Upper lobe of right lung (tissue), 1 donor: Measurements from ENCODE around the gene SNURF. TPM values are rescaled to one million over a fixed set of nuclear protein-coding genes. Genes with fewer than 3 reads are reported as not detected.
"Not testable (repeated sequence)": the region's sequence is repeated elsewhere in the genome, so short reads cannot be mapped to it uniquely, and the experiment has no call there.

Experiments used
- ATAC-seq: fragments of 200-7000 bp; cut with Tn5 transposase; one replicate; pipeline ENCODE4 v1.9.1; 2020; ENCODE audit warnings: mild to moderate bottlenecking, moderate library complexity
- DNase-seq: peaks from one replicate; pipeline ENCODE4 v3.0.0-alpha.2; 2020
- H3K27ac ChIP-seq: fragments of 200-600 bp; one replicate; pipeline ENCODE4 v1.8.0; 2022
- H3K27me3 ChIP-seq: fragments of 200-600 bp; one replicate; pipeline ENCODE4 v1.8.0; 2022; ENCODE audit warnings: mild to moderate bottlenecking
- H3K36me3 ChIP-seq: fragments of 200-600 bp; one replicate; pipeline ENCODE4 v1.8.0; 2022
- H3K4me1 ChIP-seq: fragments of 200-600 bp; one replicate; pipeline ENCODE4 v1.8.0; 2022
- H3K4me3 ChIP-seq: fragments of 200-600 bp; one replicate; pipeline ENCODE4 v1.8.0; 2022; ENCODE audit warnings: mild to moderate bottlenecking
- H3K9me3 ChIP-seq: fragments of 200-600 bp; one replicate; pipeline ENCODE4 v1.8.0; 2022
- intact Hi-C: fragments of 100-400 bp; cut with DNase I; formaldehyde crosslinking; loops from one replicate; pipeline ENCODE4 v1.11.0; 2022
- total RNA-seq: library from RNA; stranded (reverse); fragmentation: NEBNext Ultra II Directional; extraction: Animal tissue kit (Norgen Biotek cat#: 25700); gene quantifications from one replicate; pipeline ENCODE4 v1.2.1, GENCODE V29; 2021
- TF ChIP-seq, protein P1 (sequence below): fragments of 200-600 bp; IDR thresholded peaks from one replicate; pipeline ENCODE4 v1.8.0; 2022; ENCODE audit warnings: antibody characterized with exemption
- donor health status: DM: no; HTN: yes; CAD: no; lungs with severe emphysema.

SNURF gene
- total RNA-seq, 1 donor from 2014 or later = 11.5 TPM

DNA sequence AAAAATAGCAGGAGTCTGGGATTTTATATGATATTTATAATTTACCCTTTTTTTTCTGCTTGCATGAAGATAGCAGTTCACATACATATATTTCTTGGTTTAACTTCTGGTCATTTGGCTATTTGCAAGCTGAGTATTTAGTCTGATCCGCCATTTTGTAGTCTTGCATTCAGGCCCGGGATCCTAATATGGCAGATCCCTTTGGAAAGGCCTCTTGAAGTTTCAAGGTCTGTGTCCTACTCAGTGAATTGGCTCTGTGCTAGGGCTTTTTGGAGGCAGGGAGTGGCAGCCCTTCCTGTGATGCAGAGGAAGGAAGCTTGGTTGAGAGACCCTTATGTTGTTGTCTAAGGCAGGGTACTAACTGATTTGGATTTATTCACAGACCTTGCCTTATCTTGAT is 2.9 kb downstream of the SNURF start:
- no peak overlapping the region for H3K4me3 ChIP-seq
- no peaks in the 10 kb centered on the region for H3K27me3 ChIP-seq
- H3K4me1 ChIP-seq = no peaks in the 10 kb centered on the region
- H3K9me3 ChIP-seq = no peaks in the 10 kb centered on the region
- TF ChIP-seq, protein P1, sequence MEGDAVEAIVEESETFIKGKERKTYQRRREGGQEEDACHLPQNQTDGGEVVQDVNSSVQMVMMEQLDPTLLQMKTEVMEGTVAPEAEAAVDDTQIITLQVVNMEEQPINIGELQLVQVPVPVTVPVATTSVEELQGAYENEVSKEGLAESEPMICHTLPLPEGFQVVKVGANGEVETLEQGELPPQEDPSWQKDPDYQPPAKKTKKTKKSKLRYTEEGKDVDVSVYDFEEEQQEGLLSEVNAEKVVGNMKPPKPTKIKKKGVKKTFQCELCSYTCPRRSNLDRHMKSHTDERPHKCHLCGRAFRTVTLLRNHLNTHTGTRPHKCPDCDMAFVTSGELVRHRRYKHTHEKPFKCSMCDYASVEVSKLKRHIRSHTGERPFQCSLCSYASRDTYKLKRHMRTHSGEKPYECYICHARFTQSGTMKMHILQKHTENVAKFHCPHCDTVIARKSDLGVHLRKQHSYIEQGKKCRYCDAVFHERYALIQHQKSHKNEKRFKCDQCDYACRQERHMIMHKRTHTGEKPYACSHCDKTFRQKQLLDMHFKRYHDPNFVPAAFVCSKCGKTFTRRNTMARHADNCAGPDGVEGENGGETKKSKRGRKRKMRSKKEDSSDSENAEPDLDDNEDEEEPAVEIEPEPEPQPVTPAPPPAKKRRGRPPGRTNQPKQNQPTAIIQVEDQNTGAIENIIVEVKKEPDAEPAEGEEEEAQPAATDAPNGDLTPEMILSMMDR = no peak
- intact Hi-C loops = no loop called here
- ATAC-seq (no peak), DNase-seq (no peak)
- H3K27ac ChIP-seq = no peak overlapping the region
- H3K36me3 ChIP-seq = peaks cover 5% of the 10 kb centered on the region

DNA sequence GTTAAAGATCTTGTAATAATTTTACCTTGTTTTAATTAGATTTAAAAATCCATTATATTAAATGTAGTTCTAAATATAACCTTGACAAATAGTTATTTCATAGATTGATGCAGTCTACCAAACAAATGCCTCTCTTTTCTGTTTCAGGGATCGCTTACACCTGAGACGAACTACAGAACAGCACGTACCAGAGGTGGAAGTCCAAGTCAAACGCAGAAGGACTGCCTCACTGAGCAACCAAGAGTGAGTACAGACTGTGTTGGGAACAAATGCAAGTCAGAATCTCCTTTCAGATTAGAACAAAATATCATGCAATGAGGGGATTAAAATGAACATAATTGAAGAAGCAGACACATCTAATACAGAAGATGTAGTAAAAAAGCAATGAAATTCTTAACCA is 7.2 kb downstream of the SNURF start:
- ATAC-seq (no peak), DNase-seq (no peak)
- Histone ChIP-seq H3K4me3 (no peak overlapping the region), H3K27me3 (no peaks in the 10 kb centered on the region), H3K27ac (no peak overlapping the region), H3K4me1 (no peaks in the 10 kb centered on the region), H3K9me3 (peaks cover 4% of the 10 kb centered on the region), H3K36me3 (peaks cover 32% of the 10 kb centered on the region)
- TF ChIP-seq, protein P1 = no peak
- intact Hi-C loops = no loop called here

DNA sequence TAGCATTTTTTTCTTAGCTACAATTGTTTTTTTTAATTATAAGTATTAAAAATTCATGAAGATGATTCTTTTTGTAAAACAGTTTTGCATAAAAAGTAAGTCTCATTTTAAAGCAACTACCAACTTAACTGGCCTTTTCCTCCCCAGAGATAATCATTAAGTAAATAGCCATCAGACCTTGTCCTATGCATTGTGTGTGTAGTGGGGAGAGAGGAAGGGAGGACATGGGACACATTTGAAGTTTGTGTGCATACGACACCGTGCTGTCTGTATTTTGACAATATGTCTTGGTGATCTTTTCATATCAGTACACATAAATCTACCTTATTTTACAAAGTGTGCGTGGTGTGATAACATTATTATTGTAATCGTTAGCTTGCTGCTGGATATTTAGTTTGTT is 8.1 kb downstream of the SNURF start:
- DNase-seq (no peak), ATAC-seq (no peak)
- intact Hi-C loops = no loop called here
- Histone ChIP-seq H3K4me3 (no peak overlapping the region), H3K36me3 (peaks cover 41% of the 10 kb centered on the region), H3K4me1 (no peaks in the 10 kb centered on the region), H3K27ac (no peak overlapping the region), H3K27me3 (no peaks in the 10 kb centered on the region), H3K9me3 (peaks cover 4% of the 10 kb centered on the region)
- TF ChIP-seq, protein P1 = no peak

DNA sequence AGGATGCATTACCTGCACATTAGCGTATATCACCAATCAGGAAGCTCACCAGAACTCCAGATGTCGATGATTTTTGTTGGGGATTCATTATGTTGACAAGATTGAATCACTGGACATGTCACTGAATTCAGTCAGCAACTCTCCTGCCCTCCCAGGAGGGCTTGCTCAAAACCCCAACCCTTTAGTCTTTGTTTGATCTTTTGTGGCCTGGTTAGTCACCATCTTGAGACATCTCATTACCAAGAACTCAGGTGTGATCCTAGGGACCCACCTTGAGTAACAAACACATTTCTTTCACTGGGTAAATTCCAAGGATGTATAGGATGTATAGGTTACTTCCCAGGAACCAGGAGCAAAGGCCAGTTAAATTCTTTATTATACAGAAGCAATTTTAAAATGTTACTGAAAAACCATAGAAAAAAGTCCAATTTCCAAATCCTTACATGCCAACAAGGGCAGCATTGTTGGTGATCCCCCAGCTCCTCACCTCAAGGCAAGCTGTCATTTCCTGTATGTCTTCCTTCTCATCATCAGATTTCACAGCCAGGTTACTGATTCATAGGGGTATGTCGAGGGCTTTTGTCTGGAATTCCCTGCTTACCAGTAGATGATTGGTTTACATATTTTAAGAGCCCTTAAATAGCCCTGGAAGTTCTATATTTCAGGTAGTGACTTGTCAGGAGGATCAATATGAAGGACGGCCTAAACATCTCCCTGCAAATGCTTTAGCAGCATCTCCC is 11.7 kb downstream of the SNURF start:
- Histone ChIP-seq H3K4me3 (no peak overlapping the region), H3K9me3 (peaks cover 4% of the 10 kb centered on the region), H3K4me1 (no peaks in the 10 kb centered on the region), H3K27ac (no peak overlapping the region), H3K27me3 (no peaks in the 10 kb centered on the region), H3K36me3 (peaks cover 60% of the 10 kb centered on the region)
- TF ChIP-seq, protein P1 = no peak
- ATAC-seq (no peak), DNase-seq (no peak)
- intact Hi-C loops = no loop called here

DNA sequence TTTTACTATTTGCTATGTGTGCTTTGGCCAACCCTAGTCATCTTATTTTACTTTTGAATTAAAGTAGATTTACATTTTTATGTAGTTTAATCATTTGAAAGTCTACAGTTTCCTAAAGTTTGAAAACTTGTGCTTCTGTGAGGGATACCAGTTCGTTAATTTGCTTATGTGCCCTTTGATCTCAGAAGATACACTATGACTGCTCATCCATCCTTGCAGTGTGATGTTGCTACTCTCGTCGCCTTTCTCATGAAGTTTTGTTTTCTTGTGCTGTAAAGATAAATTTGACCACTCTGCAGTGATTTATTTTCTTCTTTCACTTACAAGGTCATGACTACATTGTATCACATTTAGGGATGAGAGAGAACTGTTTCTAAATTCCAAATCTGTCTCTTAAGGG is 16.3 kb downstream of the SNURF start:
- DNase-seq = no peak
- Histone ChIP-seq H3K27ac (no peak overlapping the region), H3K9me3 (peaks cover 4% of the 10 kb centered on the region), H3K36me3 (peaks cover 70% of the 10 kb centered on the region), H3K27me3 (no peaks in the 10 kb centered on the region), H3K4me3 (no peak overlapping the region), H3K4me1 (no peaks in the 10 kb centered on the region)
- TF ChIP-seq, protein P1 = no peak
- intact Hi-C loops = no loop called here
- ATAC-seq = no peak

DNA sequence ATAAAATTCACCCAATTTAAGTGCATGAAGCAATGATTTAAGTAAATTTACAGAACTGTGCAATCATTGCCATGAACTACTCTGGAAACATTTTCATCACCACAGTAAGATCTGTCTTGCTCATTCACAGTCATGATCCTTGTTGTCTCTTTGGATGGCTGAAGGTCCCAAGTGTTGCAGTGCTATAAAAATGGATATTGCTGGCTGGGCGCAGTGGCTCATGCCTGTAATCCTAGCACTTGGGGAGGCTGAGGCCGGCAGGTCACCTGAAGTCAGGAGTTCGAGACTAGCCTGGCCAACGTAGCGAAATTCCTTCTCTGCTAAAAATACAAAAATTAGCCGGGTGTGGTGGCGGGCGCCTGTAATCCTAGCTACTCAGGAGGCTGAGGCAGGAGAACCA is 17.0 kb downstream of the SNURF start:
- H3K27ac ChIP-seq = no peak overlapping the region
- peaks cover under 1% of the 10 kb centered on the region for H3K9me3 ChIP-seq
- TF ChIP-seq, protein P1 = no peak
- ATAC-seq = no peak
- no peaks in the 10 kb centered on the region for H3K27me3 ChIP-seq
- no peak overlapping the region for H3K4me3 ChIP-seq
- H3K36me3 ChIP-seq = peaks cover 69% of the 10 kb centered on the region
- H3K4me1 ChIP-seq = no peaks in the 10 kb centered on the region
- DNase-seq = no peak
- intact Hi-C loops = no loop called here

DNA sequence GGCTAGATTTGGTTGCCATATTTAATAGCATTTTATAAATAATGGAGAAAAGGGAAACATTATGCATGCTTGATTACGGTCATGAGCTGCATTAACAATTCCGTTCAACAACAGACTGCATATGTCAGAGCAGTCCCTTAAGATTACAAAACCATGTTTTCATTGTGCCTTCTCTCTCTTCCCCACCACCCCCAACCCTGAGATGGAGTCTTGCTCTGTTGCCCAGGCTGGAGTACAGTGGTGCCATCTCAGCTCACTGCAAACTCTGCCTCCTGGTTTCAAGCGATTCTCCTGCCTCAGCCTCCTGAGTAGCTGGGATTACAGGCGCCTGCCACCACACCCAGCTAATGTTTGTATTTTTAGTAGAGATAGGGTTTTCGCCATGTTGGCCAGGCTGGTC is 17.9 kb downstream of the SNURF start:
- intact Hi-C loops, H3K27ac ChIP-seq, H3K9me3 ChIP-seq, H3K4me1 ChIP-seq, H3K4me3 ChIP-seq, H3K27me3 ChIP-seq, ATAC-seq, DNase-seq: not testable (repeated sequence)
- peaks cover 70% of the 10 kb centered on the region for H3K36me3 ChIP-seq
